GM19023 (cell line): ENCODE measurements around the gene GPR183.

ENCODE experiments used
- ATAC-seq: cut with Tn5 transposase; IDR thresholded peaks from one replicate; pipeline ENCODE4 v1.9.1; 2021; ENCODE audit warnings: mild to moderate bottlenecking, moderate library complexity; ENCODE audit not compliant: unreplicated experiment

GPR183 gene

DNA sequence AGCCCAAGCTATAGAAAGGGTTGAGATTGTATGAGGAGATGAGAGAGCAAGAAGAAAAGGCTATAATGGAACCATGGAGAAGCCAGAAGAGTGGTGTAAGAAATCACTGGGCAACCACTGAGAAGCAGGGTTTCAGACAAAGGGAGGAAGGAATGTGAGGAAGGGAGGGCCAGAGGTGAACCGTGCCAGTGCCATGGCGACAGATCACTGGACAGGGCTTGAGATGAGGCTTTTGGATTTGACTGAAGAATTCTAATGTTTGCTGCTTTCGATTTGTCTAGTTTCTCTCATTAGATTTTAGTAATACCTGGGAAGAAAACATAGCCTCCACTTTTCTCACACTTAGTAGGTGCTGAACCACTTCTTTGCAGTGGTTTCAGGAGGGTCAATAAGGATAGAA, 6.3 kb upstream of the GPR183 start:
- no peak for ATAC-seq

DNA sequence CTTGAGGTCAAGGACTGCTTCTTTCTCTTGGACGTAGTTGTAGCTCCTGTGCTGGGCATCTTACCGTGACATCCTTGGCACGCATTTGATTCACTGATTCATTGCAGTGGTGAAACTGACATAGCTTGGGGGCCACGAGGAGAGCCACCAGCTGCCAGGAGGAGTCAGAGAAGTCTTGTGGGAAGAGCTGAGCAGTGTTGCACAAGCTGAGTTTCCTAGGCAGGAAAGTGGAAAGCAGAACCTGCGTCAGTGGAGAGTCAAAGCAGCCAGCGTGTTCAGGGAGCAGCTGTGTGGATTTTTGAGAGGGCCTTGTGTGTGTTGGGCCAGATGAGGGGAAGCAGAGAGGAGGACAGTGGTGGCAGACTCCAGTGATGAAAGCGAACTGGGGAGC, 5.3 kb upstream of the GPR183 start:
- no peak for ATAC-seq

DNA sequence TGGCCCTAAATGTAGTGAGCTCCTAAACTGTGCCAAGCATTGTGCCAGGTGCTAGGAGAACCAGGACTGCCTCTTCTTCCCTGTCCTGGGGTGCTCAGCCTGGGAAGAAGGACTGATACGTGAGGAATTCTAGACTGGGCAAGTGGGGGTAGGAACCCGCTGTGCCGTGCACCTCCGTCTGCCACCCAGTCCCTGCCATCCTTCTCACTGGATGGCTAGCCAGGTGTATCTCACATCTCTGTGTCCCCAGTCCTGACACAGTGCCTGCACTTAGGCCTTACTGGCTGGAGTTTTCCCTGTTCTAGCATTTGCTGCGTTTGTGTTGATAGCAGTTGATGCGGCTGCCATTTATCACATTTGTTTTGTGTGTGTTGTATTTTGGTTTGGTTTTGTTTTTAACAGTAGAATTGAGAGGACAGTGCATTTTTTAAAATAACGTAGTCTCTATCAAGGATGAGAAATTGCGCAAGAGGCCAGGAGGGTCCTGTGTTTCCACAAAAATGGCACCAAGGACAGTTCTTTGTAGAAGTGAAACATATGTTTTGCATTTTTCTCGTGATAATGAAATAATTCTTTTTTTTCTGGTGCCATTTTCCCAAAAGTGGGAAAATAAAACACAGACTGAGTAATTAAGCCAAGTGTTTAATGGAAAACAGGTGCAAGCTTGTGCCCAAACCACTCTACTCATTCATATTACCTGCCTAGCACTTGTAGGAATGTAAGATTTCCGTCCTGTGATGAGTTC, 4.7 kb upstream of the GPR183 start:
- ATAC-seq: no peak

DNA sequence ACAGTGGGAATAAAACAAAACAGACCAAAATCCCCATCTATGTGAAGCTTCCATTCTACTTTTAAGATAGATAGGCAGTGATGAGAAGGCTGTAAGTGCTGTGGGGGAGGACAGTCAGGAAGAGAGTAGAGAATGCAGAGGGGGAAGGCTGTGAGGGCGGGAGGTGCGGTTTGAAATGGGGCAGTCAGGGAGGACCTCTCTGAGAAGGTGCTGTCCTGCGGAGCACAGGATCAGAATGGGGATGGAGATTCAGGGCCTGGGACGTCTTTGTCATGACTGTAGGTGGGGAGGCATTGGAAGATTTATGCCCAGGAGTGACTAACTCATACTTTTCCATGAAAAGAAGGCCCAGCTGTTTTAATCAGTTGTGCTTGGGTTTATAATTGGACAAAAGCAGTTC, 3.9 kb upstream of the GPR183 start:
- ATAC-seq: no peak

DNA sequence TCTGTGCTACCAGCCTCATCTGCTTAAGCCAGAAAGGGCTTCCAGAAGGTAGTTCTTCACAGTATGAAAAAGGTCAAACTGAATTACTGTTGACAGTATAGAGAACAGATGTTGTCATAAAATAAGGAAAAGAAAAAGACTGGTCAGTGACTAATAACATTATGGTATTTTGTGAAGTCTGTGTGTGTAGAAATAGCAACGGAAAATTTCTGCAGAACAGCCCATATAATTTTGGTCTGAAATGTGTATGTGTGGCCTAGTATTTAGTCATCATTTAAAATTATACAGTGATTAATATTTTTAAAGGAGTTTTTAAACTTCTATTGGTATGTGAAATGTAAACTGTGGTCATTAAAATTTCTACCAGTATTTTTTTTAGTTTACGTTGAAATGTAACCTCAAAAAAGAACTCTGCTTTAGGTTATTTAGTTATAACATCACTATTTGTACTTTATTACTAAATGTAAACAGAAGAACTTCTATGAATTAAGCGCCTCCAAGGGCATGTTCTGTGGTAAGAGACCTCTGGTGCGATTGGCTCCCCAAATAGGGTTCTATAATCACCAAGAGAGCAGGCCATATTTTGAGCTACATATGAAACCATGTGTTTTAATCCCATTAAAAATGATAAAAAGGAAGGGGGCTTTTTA, 3.3 kb upstream of the GPR183 start:
- ATAC-seq: no peak

DNA sequence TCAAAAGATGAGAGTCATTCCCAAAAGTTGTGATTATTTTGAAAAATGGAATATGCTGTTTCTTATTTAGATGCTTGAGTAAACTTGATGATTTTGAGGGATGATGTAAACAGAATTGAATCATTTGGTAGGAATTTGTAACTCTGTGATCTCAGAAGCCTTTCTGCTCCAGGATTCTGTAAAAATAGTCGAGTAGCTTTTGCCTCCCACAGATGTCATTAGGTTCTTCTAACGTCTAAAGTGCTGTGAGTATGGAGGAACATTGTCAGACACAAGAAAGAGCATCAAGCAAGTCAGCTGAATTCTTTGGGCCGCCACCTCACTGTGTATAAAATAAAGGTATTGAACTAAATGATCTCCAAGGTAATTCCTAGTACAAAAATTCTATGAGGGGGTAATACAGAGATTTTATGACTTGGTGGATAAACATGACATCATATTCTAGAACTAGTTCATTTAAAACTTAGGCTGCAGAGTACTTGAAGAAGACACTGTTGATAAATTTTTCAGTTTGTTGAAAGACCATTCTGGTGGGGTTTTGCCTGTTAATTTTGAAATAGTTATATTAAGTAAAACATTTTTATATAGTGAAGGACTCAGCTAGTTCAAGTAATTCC, 1.4 kb upstream of the GPR183 start:
- no peak for ATAC-seq

DNA sequence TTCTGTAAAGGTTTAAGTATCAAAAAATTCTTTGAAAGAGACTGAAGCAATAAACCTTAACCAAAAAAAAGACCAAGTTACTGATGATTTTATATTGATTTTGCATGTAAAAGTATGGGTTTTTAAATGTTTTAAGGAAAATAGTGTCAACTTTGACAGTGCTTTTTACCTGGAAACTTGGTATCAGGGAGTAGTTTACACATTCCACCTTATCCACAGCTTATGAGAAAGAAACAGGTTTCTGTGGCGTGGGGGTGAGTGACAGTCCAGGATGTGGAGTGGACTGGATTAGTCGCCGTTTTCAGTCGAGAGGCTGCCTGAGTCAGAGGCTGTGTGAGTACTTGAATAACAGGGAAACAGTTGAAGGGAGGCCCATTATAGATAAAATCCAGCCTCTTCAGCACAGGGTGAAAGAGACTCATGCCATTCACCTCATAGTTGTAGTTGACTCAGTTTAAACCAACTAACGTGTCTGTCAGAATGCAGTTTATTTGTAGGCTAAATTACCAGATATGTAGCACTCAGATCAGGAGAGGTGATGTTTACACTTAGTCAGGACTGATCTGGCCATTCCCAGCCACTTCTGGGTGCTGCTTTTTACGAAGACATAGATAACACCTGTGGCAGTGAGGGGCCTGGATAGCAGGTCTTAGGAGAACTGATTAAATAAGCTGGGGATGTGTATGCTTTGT, 595 bp upstream of the GPR183 start:
- peak; percentile 36 for ATAC-seq

DNA sequence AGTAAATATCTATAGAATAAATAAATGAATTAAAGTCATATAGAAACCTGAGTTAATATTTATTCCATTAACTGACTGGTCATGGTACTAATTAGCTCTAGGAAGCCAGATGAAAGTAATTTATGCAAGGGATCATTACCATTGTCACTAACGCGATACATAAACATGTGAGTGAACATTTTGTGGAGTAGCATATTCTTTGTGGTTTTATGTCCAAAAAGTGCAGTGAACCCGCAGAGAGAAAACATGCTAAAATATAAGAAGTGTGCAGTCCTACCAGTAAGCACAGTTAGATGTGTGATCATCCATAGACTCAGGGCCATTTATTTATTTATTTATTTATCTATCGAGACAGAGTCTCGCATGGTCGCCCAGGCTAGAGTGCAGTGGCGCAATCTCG, 1.6 kb downstream of the GPR183 start:
- no peak for ATAC-seq

DNA sequence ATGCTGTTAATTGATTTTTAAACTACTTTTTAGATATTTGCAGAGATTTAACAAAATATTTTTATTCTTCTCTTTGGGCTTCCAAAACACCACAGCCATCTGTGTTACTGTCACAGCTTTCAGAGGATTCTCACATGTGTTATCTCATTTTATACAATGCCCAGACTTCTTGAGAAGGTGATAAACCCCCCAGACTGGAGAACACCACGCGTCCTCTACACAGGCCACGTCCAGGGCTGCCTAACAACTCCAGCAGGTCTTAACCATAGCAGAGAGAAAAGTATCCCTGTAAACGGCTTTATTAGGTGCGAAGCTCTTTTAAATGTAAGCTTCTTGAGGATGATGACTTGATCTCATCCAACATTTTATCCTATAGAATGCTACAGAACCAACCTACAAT, 2.0 kb downstream of the GPR183 start:
- ATAC-seq: no peak

DNA sequence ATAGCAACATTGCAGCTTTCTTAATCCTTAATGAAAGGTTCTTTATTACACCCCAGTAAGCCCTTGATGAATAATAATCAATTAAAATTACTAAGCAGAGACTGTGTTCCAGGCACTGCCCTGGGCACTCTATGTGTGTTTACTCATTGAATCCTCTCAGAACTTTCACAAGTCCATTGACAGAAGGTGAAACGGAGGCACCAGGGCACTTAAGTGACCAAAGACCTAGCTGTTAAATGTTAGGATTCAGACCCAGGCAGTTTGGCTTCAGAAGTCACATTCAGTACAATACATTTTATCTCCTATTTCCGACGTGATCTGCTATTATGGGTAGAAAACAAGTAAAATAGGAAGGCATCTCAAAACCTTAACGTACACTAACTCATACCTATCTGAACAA, 2.7 kb downstream of the GPR183 start:
- ATAC-seq: no peak

DNA sequence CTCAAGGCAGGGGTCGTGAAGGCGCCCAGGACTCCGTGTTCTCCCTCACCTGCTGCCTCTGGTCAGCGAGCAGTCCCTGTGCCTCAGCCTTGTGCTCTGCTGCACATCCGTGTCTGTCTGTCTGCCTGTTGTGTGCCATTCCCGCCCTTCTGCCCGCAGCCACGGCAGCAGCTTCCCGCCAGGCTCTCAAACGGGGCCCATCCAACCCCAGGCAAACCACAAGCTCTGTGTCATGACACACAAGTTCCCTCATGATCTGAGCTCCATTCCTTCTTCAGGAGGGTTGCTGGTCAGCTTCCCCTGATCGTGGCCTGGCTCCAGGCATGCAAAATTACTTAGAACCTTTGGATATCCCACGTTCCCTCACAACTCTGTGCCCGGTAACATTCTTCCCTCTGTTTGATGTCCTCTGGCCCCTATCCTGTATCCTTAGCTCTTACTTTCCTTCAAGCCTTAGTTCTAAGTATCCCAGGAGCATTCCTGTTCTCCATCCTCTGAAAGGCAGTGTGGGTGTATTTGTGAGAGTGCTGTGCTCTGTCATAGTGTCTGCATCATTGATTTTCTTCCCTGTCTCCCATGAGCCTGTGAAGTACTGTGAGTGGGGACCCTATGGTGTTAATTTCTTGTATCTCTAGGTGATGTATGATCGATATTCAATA, 3.2 kb downstream of the GPR183 start:
- ATAC-seq: no peak

DNA sequence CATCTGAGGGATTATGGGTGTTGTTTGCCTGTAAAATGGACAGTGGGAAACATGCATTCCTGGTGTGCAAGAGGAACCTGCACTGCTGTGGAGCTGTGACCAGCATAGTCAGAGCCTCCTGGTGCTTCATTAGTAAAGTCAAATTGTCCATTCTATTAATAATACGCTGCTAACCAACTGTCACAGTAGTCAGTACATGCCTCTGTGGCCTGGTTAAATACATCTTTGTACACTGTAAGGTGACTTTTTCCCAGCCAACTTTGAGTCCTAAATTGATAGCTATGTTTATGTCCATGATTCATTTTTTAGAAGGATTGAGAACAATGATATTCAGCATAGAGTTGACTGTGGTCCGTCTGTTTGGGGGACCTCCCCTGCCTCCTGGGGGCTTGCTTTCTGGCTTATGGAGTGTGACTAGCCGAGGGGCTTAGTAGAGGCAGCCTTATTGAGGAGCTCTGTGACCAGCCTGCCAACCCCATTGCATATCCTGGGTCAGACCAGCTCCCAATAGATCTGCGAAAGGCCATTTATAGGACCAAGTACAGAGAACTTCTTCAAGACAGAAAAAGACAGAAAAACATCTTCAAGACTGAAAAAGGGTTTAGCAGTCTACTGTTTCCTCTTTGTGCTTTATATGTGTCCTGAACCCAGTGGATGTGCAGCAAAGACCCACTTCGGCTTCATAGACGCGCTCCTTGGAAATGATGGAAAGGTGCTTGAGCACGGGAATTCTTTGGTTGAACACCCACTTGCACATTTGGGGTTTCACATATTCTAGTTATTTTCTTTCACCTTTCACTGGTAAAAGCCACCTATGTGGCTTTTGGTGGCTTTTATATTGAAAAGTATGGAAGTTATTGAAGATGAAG, 4.3 kb downstream of the GPR183 start:
- ATAC-seq: no peak

DNA sequence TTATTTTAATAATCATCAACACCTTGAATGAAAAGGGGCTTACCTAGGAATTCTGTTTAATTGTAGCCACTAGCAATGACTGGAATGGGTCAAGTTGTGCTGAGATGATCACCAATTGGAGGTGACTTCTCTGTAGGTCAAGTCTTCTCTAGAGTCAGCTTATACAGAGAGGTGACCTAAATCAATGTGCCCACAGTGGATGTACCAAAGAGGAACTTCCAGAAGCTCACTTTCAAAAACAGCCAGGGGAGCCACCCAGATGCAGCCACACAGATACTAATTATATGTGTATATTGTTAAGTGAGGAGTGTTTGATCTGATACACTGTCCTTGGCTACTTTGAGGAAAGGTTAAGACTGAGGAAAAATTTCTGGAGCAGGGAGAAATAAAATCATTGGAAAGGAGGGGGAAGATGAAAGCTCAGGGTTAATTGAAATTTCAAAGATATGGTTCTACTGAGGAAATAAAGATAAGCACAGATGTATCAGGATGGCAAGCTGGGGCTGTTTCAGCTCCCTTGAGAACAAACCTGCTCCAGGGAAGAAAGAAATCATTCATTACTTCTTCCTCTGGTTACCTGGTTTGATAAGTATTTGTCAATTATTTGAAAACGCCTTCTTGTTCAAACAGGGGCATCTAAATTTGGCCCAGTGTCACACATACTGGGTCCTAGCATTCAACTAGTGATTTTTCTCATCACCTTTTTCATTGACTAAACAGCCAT, 5.1 kb downstream of the GPR183 start:
- ATAC-seq: no peak

DNA sequence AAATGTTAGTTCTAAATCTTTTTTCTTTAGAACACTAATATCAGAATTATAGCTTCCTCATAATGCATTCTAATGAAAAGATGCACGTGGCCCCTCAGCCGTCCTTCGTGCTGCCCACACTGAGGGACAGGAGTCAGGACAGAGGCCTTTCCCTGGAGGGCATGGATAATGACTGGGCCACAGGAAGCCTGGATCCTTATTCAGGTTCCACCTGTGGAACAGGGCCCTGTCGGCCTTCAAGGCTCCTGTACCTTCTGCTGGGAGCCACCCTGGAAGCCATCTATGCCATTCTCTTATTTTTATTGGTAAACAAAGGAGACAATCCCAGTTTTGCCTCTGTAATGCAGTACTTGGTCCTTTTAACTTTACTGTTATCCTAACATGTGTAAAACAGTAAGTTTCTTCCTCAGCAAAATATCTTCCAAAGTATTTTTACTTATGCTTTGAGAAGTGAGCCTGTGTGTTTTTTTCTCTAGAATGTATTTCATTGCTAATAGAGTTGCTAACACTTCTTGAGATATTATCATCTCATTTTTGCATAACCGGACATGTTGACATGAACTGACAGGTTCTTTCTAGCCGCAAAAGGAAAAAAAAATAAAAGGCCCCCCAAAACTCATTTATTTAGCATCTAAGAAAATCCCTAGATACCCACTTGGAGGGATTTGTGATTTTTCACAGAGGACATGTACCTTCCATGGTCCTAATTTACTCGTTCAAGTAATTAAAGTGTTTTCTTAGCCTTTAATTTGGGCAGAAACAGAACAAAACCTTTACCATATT, 6.0 kb downstream of the GPR183 start:
- no peak for ATAC-seq

DNA sequence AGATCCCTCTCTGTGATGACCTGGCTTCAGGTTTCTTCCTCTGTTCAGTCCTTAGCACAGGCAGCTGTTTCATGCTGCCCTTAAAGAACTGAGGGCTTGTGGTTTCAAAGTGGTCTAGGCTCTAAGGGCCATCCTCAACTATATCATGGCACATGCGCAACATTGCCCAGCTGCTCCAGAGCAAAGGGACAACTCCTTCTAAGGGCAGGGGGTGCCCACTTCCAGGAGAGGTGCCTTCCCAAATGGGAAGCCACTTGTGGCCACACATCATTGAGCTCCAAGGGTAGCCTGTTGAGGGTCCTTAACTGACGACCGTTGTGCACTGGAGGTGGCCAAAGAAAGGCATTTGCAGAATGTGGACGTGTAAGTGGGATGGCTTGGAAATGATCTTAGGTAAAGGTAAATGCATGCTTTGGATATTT, 7.3 kb downstream of the GPR183 start:
- no peak for ATAC-seq

DNA sequence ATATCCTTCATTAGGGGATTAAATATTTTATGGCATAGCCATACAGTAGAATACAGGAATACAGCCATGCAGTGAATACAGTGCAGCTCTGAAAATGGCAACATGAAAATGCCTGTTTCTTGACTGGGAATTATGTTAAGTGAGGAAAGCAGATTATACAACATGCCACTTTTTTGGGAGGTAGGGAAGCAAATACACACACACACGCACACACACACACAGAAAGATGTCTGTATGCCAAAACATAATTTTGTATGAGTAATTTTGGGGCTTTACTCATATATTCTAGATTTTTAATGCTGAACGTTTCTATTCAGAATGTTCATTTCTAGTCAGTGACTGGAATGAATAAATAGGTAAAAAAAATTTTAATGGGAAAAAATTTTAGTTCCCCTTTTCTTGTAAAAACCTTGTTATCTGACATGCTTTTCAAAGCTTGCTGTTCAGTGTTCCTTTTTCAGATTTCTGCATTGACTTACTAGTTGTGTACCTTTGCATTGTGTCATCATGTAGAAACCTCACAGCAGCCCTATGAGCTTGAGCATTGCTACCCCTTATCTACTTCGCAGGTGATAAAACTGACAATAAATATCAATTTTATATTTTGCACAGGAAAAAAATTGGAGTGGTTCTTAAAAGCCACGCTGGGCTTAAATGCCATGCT, 7.8 kb downstream of the GPR183 start:
- no peak for ATAC-seq

DNA sequence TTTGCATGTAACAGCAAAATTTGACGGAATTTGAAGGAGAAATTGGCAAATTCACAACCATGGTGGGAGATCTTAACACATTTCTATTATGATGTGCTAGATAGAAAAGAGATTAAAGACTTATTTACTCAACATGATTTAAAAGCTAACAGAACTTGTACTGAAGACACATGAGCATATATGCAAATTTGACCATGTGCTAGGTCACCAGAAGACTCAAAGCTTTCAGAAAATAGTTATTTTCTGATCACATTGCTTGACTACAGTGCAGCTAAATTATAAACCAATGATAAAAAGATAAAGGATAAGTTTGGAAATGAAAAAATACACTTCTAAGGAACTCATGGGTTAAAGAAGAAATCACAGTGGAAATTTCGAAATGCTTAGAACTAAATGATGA, 9.1 kb downstream of the GPR183 start:
- no peak for ATAC-seq

DNA sequence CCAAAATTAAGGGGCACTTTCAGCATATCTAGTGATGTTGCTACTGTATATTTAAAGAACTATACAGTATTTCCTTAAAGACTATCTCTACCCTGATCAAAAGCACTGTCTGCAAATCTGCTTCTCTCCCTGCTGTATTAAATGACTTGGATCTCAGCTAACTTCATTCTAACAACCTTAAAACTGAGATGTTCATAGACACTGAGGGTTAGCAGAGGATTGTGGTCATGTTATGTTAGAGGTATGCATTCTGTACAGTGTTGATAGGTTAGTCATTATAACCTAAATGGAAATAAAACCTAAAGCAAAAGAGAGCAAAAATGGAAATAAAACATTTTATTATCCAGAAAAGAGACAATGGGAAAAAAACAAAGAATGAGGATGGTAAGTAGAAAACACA, 9.9 kb downstream of the GPR183 start:
- no peak for ATAC-seq
